Esophagus squamous epithelium (tissue), 5 donors: Measurements from ENCODE around the gene IPCEF1. TPM values are rescaled to one million over a fixed set of nuclear protein-coding genes. Genes with fewer than 3 reads are reported as not detected.
"Not testable (repeated sequence)": the region's sequence is repeated elsewhere in the genome, so short reads cannot be mapped to it uniquely, and the experiment has no call there.

Experiments used
- DNase-seq: peaks from one replicate; lab custom pipeline; 2025; lab: John Stamatoyannopoulos, UW
- H3K27ac ChIP-seq, 4 donors: fragments of 200-600 bp; sonication (generic); one replicate each; pipeline ENCODE4 v1.5.1; 2016 to 2019; ENCODE audit warnings: mild to moderate bottlenecking in 1 of 4
- H3K27me3 ChIP-seq, 4 donors: fragments of 200-600 bp; sonication (generic); 1 replicate in 3 of 4; 2 replicates in 1 of 4; pipeline versions ENCODE4 v1.5.1 to v1.6.0; 2017 to 2021; ENCODE audit warnings: antibody characterized with exemption in 1 of 4
- H3K36me3 ChIP-seq, 3 donors: fragments of 200-600 bp; sonication (generic); one replicate each; pipeline ENCODE4 v1.5.1; 2016 to 2019
- H3K4me1 ChIP-seq, 3 donors: fragments of 200-600 bp; sonication (generic); one replicate each; pipeline ENCODE4 v1.5.1; 2017 to 2019
- H3K4me3 ChIP-seq, 4 donors: fragments of 200-600 bp; sonication (generic); 1 replicate in 3 of 4; 2 replicates in 1 of 4; pipeline ENCODE4 v1.5.1; 2016 to 2019; ENCODE audit warnings: mild to moderate bottlenecking in 2 of 4, moderate library complexity in 1 of 4
- H3K9me3 ChIP-seq, 3 donors: fragments of 200-600 bp; sonication (generic); one replicate each; pipeline ENCODE4 v1.5.1; 2016 to 2019
- POLR2A ChIP-seq, 4 donors: fragments of 450-650 bp; IDR thresholded peaks; one replicate each; pipeline ENCODE4 v1.6.1; 2017; ENCODE audit warnings: antibody characterized with exemption in 4 of 4, mild to moderate bottlenecking in 4 of 4, moderate library complexity in 3 of 4
- WGBS, 2 donors: methylation state at CpG; one replicate each; pipeline ENCODE4 v1.1.5; 2018; 5-methylcytosine and 5-hydroxymethylcytosine counted together
- intact Hi-C: fragments of 100-400 bp; cut with DNase I; formaldehyde crosslinking; loops from one replicate; pipeline ENCODE4 v1.15.0; 2022
- total RNA-seq, 4 donors: library from RNA; depleted of rRNA; stranded (reverse); fragments of >200 nt; gene quantifications; one replicate each; pipeline ENCODE4 v1.1.0, GENCODE V29; 2016
- TF ChIP-seq, protein P1 (sequence below), 6 experiments: fragments of 450-650 bp in 4 of 6; fragments of 200-600 bp in 2 of 6; sonication (generic) in 2 of 6; IDR thresholded peaks; one replicate each; pipeline ENCODE4 v1.5.1; 2016 to 2019; ENCODE audit warnings: antibody characterized with exemption in 6 of 6, mild to moderate bottlenecking in 4 of 6, moderate library complexity in 4 of 6
- donor health status: DM: yes; HTN: yes; CAD: no.

Gene IPCEF1
- total RNA-seq, 4 donors from 2014 or later: 1.8 to 8.1 (median 3.5) TPM

DNA sequence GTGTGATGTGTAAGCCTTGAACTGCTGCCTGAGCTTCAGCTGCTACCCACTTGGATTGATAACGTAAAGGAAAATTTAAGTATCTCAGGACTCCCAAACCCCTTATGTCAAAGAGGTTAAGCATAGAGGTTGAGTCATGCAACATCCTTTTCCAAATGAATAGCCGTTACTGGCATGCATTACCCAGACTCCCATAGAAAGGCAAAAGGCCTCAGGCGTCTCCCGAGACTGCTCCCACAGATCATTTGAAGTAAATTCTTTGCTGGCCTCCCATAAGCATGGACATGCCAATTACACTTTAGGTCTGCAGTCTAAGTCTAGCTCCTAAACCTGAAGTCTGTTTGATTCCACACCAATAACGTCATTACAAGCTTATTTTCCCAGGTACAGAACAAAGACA, 14.7 kb downstream of the IPCEF1 start:
- H3K9me3 ChIP-seq: no peaks in the 10 kb centered on the region
- TF ChIP-seq, protein P1, sequence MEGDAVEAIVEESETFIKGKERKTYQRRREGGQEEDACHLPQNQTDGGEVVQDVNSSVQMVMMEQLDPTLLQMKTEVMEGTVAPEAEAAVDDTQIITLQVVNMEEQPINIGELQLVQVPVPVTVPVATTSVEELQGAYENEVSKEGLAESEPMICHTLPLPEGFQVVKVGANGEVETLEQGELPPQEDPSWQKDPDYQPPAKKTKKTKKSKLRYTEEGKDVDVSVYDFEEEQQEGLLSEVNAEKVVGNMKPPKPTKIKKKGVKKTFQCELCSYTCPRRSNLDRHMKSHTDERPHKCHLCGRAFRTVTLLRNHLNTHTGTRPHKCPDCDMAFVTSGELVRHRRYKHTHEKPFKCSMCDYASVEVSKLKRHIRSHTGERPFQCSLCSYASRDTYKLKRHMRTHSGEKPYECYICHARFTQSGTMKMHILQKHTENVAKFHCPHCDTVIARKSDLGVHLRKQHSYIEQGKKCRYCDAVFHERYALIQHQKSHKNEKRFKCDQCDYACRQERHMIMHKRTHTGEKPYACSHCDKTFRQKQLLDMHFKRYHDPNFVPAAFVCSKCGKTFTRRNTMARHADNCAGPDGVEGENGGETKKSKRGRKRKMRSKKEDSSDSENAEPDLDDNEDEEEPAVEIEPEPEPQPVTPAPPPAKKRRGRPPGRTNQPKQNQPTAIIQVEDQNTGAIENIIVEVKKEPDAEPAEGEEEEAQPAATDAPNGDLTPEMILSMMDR (IDR thresholded peaks at IDR 0.05): no peak
- TF ChIP-seq POLR2A (IDR thresholded peaks at IDR 0.05): no peak
- DNase-seq: no peak
- H3K4me3 ChIP-seq: no peak overlapping the region
- H3K4me1 ChIP-seq: peaks cover 4 to 34% (median 13%) of the 10 kb centered on the region in 3 donors
- H3K27ac ChIP-seq: peak overlapping the region in 1 of 4 donors; percentile 84
- no peaks in the 10 kb centered on the region for H3K27me3 ChIP-seq
- WGBS, 2 donors: 27 to 49% methylated on average over 5 of the region's 5 CpGs
- intact Hi-C loops: no loop called here
- no peaks in the 10 kb centered on the region for H3K36me3 ChIP-seq

DNA sequence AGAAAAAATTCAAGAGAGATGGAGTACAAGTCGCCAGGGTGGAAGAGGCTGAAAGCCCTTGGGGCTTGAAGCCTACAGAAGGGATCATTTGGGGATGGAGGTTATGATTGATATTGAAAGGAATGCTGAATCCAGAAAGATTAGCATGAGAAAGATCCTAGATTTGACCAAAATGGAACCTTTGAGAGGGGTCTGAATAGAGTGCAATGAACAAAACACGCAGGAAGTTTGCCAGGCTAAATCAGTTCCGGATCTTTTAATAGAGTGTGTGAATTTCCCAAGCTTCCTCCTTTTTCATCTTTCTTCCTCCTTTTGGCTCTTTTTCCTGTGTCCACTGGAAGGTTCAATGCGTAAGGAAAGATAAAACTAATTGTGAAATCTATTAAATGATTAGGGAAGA, 15.3 kb downstream of the IPCEF1 start:
- no peak for DNase-seq
- no peaks in the 10 kb centered on the region for H3K36me3 ChIP-seq
- no peaks in the 10 kb centered on the region for H3K27me3 ChIP-seq
- H3K4me1 ChIP-seq: peaks cover 4 to 34% (median 13%) of the 10 kb centered on the region in 3 donors
- 52 to 58% methylated on average over 4 of the region's 4 CpGs for WGBS, 2 donors
- no peak overlapping the region for H3K27ac ChIP-seq
- intact Hi-C loops: no loop called here
- H3K4me3 ChIP-seq: no peak overlapping the region
- no peaks in the 10 kb centered on the region for H3K9me3 ChIP-seq
- no peak for TF ChIP-seq POLR2A (IDR thresholded peaks at IDR 0.05)
- TF ChIP-seq, protein P1 (IDR thresholded peaks at IDR 0.05): no peak

DNA sequence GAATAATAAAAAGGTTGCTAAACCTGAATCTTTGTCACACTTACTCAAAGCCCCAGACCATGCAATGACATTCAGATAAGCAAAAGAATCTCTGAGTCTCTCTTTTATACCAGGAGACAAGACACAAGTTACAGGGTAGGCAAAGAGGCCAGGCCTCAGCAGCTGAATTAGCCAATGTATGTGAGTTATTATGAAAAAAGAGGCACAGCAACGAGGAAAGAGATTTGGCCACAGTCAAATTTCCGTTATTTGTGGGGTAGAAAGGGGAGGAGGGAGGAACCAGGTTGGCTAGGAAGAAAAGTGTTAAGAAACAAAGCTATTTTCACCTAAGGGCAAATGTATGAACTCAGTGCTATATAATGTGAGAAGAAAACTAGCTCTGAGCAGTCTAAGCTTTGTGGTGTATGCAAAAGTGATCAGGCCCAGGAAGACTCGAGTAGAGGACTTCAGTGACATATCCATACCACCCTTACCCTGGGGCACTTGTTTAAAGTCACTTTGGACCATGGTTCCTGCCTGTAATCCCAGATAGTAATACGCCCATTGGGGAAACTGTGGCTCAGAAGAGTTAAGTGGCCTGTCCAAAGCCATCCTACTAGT, 19.1 kb downstream of the IPCEF1 start:
- no peaks in the 10 kb centered on the region for H3K36me3 ChIP-seq
- no peak overlapping the region for H3K4me3 ChIP-seq
- no peak for TF ChIP-seq POLR2A (IDR thresholded peaks at IDR 0.05)
- TF ChIP-seq, protein P1 (IDR thresholded peaks at IDR 0.05): no peak
- WGBS, 2 donors: 69 to 80% methylated on average over 4 of the region's 4 CpGs
- no peaks in the 10 kb centered on the region for H3K9me3 ChIP-seq
- intact Hi-C loops: no loop called here
- peaks cover 4 to 17% (median 8%) of the 10 kb centered on the region in 3 donors for H3K4me1 ChIP-seq
- no peaks in the 10 kb centered on the region for H3K27me3 ChIP-seq
- DNase-seq: no peak
- H3K27ac ChIP-seq: no peak overlapping the region

DNA sequence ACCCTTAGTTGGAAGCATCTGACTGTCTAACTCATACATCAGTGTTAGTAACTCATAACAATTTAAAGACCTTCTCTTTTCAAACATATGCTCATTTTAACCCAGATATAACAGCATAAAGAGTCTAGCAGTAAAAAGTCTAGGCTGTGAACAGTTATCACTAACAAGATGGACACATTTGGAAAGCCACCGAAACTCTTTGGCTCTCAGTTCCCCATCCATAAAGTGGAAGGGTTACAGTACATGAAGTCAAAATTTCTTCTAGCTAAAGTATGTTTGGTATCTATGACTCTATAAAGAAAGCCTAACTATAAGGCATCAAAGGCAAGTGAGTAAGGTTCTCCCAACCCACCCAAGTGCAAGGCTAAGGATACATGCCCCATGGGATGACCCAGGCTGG, 22.5 kb downstream of the IPCEF1 start:
- H3K27ac ChIP-seq, H3K27me3 ChIP-seq, H3K36me3 ChIP-seq, H3K4me1 ChIP-seq, H3K4me3 ChIP-seq, H3K9me3 ChIP-seq, DNase-seq, intact Hi-C loops: not testable (repeated sequence)
- WGBS, 2 donors: 88 to 100% methylated on average over 1 of the region's 1 CpG

DNA sequence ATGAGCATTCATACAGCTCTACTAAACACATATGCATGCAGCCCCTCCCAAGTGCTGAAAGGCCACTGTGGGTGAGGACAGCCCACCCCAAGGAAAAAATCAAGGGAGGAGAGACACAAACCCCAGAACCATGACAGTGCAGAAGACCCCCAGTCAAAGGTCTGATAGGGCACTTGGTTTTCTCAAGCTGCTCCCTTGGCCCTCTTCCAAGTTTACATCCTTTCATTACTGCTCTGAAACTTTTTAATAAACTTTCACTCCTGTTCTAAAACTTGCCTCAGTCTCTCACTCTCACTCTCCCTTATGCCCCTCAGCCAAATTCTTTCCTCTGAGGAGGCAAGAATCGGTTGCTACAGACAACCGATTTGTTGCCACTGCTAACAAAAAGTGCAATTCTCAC, 24.9 kb downstream of the IPCEF1 start:
- Histone ChIP-seq H3K36me3 (no peaks in the 10 kb centered on the region), H3K4me1 (no peaks in the 10 kb centered on the region), H3K4me3 (no peak overlapping the region), H3K9me3 (no peaks in the 10 kb centered on the region), H3K27ac (no peak overlapping the region), H3K27me3 (no peaks in the 10 kb centered on the region)
- TF ChIP-seq, protein P1 (IDR thresholded peaks at IDR 0.05): no peak
- no peak for TF ChIP-seq POLR2A (IDR thresholded peaks at IDR 0.05)
- WGBS, 2 donors: 94 to 97% methylated on average over 2 of the region's 2 CpGs
- intact Hi-C loops: no loop called here
- no peak for DNase-seq
